ENCODE measurements around the gene XRCC5.

DNA sequence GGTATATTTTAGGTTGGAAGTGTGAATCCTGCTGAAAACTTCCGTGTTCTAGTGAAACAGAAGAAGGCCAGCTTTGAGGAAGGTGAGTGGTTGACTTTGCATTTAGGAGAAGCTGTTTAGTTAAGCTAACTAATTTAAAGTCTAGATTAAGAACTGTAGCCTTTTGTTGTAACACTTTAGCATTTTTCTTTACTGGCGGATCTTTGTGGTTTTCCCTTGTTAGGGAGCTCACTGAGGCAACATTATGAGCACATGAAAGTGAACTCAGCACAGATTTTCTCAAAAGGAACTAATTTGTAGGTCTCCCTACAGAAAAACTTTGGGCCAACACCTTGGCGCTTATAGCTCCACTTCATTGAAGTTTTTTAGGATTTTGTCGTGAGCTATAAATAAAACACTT is 52.8 kb downstream of the XRCC5 start:
- TF ChIP-seq, protein P1, sequence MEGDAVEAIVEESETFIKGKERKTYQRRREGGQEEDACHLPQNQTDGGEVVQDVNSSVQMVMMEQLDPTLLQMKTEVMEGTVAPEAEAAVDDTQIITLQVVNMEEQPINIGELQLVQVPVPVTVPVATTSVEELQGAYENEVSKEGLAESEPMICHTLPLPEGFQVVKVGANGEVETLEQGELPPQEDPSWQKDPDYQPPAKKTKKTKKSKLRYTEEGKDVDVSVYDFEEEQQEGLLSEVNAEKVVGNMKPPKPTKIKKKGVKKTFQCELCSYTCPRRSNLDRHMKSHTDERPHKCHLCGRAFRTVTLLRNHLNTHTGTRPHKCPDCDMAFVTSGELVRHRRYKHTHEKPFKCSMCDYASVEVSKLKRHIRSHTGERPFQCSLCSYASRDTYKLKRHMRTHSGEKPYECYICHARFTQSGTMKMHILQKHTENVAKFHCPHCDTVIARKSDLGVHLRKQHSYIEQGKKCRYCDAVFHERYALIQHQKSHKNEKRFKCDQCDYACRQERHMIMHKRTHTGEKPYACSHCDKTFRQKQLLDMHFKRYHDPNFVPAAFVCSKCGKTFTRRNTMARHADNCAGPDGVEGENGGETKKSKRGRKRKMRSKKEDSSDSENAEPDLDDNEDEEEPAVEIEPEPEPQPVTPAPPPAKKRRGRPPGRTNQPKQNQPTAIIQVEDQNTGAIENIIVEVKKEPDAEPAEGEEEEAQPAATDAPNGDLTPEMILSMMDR (IDR thresholded peaks at IDR 0.05; ENCODE audit: poor library complexity, severe bottlenecking), result no peak
- TF ChIP-seq EP300 (conservative IDR thresholded peaks at IDR 0.05; ENCODE audit: poor library complexity, severe bottlenecking) (no peak), TAF1 (IDR thresholded peaks at IDR 0.05; ENCODE audit: low read depth) (no peak)

Data from neural cell (in vitro differentiated cells).